Forelimb muscle (tissue), 1 donor: Measurements from ENCODE around the gene IRAK2. TPM values are rescaled to one million over a fixed set of nuclear protein-coding genes. Genes with fewer than 3 reads are reported as not detected.
"Not testable (repeated sequence)": the region's sequence is repeated elsewhere in the genome, so short reads cannot be mapped to it uniquely, and the experiment has no call there.

Experiments
- DNase-seq: peaks from one replicate; pipeline ENCODE4 v3.0.0-alpha.2; 2013; ENCODE audit warnings: low read depth
- polyA plus RNA-seq: library from polyadenylated mRNA; unstranded; fragments of 120-200 nt; gene quantifications from one replicate; pipeline ENCODE4 v1.2.1, GENCODE V29; 2013; ENCODE audit not compliant: insufficient read length

The IRAK2 gene
- polyA plus RNA-seq, 1 donor, result 0.94 TPM

- not testable (repeated sequence) for DNase-seq
These were observed 6.2 kb upstream of the IRAK2 start for GRCh38 chr3:10158555-10158954.

- no peak for DNase-seq
These were observed 4.4 kb upstream of the IRAK2 start for GRCh38 chr3:10160346-10160745.

GRCh38 chr3:10160925-10161324, 3.8 kb upstream of the IRAK2 start:
- DNase-seq, result no peak

GRCh38 chr3:10162185-10162584, 2.5 kb upstream of the IRAK2 start:
- no peak for DNase-seq

- not testable (repeated sequence) for DNase-seq
These were observed 546 bp upstream of the IRAK2 start for GRCh38 chr3:10164201-10164545.

- no peak for DNase-seq
These were observed 1.5 kb downstream of the IRAK2 start for GRCh38 chr3:10166213-10166604.

- DNase-seq, result no peak
These were observed 4.3 kb downstream of the IRAK2 start for GRCh38 chr3:10169000-10169496.

GRCh38 chr3:10170915-10171478, 6.3 kb downstream of the IRAK2 start:
- no peak for DNase-seq

GRCh38 chr3:10173095-10173925, 8.6 kb downstream of the IRAK2 start:
- DNase-seq, result no peak

- DNase-seq, result no peak
These were observed 9.3 kb downstream of the IRAK2 start for GRCh38 chr3:10173926-10174435.

GRCh38 chr3:10175334-10175733, 10.6 kb downstream of the IRAK2 start:
- not testable (repeated sequence) for DNase-seq

GRCh38 chr3:10176150-10176549, 11.4 kb downstream of the IRAK2 start:
- DNase-seq, result not testable (repeated sequence)

- no peak for DNase-seq
These were observed 13.0 kb downstream of the IRAK2 start for GRCh38 chr3:10177737-10178136.

GRCh38 chr3:10178892-10179291, 14.2 kb downstream of the IRAK2 start:
- no peak for DNase-seq

GRCh38 chr3:10180289-10180688, 15.6 kb downstream of the IRAK2 start:
- DNase-seq, result no peak

GRCh38 chr3:10180738-10181295, 16.1 kb downstream of the IRAK2 start:
- no peak for DNase-seq

- DNase-seq, result no peak
These were observed 18.2 kb downstream of the IRAK2 start for GRCh38 chr3:10182950-10183349.

GRCh38 chr3:10184250-10184649, 19.5 kb downstream of the IRAK2 start:
- no peak for DNase-seq

GRCh38 chr3:10185804-10186762, 21.4 kb downstream of the IRAK2 start:
- DNase-seq, result no peak

- DNase-seq, result no peak
These were observed 22.7 kb downstream of the IRAK2 start for GRCh38 chr3:10187290-10187876.

GRCh38 chr3:10187944-10188343, 23.2 kb downstream of the IRAK2 start:
- no peak for DNase-seq
